H1 (cell line): ENCODE data around the gene ETF1. TPM values are rescaled to one million over a fixed set of nuclear protein-coding genes. Genes with fewer than 3 reads are reported as not detected.

ENCODE experiments used
- CTCF ChIA-PET: fragments of 300-600 bp; sonication (Branson Sonifier 250); formaldehyde crosslinking; loops from one replicate; lab custom pipeline; 2021; ENCODE audit not compliant: partially characterized antibody; lab: Charles Lee
- POLR2A ChIA-PET: fragments of 300-600 bp; sonication (Branson Sonifier 250); formaldehyde crosslinking; loops from one replicate; lab custom pipeline; 2021; ENCODE audit warnings: inconsistent platforms; ENCODE audit not compliant: partially characterized antibody; lab: Charles Lee
- DNase-seq, 2 experiments: peaks; one replicate each; pipeline versions ENCODE4 v3.0.0 to v3.0.0-alpha.2; 2010 to 2022; ENCODE audit warnings: low spot score in 2 of 2, low read depth in 1 of 2, mixed read lengths in 1 of 2
- FAIRE-seq: peaks from 2 replicates; lab custom pipeline; 2011; peaks lifted over from hg19 to GRCh38; lab: Jason Lieb, UNC
- H2AFZ ChIP-seq: 2 replicates; pipeline ENCODE4 v1.8.1; 2012; ENCODE audit warnings: low read length, inconsistent platforms
- H2AK5ac ChIP-seq: 2 replicates; pipeline ENCODE4 v1.6.1; 2013; ENCODE audit warnings: low read depth, low read length
- H2BK120ac ChIP-seq: replicated peaks from 2 replicates; pipeline ENCODE3; 2013; ENCODE audit warnings: low read depth, low read length, inconsistent platforms
- H2BK12ac ChIP-seq: 2 replicates; pipeline ENCODE4 v1.6.1; 2013; ENCODE audit warnings: low read depth, low read length
- H2BK15ac ChIP-seq: 2 replicates; pipeline ENCODE4 v1.6.1; 2013; ENCODE audit warnings: low read length
- H2BK20ac ChIP-seq: 2 replicates; pipeline ENCODE4 v1.6.1; 2013; ENCODE audit warnings: low read length
- H2BK5ac ChIP-seq: 2 replicates; pipeline ENCODE4 v1.6.1; 2013; ENCODE audit warnings: low read depth, low read length
- H3K14ac ChIP-seq: 2 replicates; pipeline ENCODE4 v1.6.1; 2013; ENCODE audit warnings: inconsistent platforms; ENCODE audit not compliant: insufficient read length
- H3K18ac ChIP-seq: 2 replicates; pipeline ENCODE4 v1.6.1; 2013; ENCODE audit warnings: low read length; ENCODE audit errors: extremely low read depth
- H3K23ac ChIP-seq: 2 replicates; pipeline ENCODE4 v1.6.1; 2013; ENCODE audit warnings: inconsistent platforms; ENCODE audit not compliant: insufficient read length
- H3K23me2 ChIP-seq: 2 replicates; pipeline ENCODE4 v1.6.1; 2013; ENCODE audit warnings: low read depth, low read length
- H3K27ac ChIP-seq: 2 replicates; pipeline ENCODE4 v1.6.1; 2011; ENCODE audit warnings: low read depth, low read length, inconsistent platforms
- H3K27me3 ChIP-seq, 4 experiments: replicated peaks in 1 of 4; 1 replicate in 1 of 4; 2 replicates in 3 of 4; pipeline versions ENCODE4 v1.6.1 to v1.8.1; 2011 to 2013; ENCODE audit warnings: low read length in 3 of 4, mild to moderate bottlenecking in 3 of 4, inconsistent platforms in 2 of 4, mixed read lengths in 2 of 4, moderate library complexity in 1 of 4; ENCODE audit not compliant: control insufficient read depth in 3 of 4, insufficient read depth in 3 of 4; ENCODE audit errors: extremely low read depth in 1 of 4
- H3K36me3 ChIP-seq, 4 experiments: 2 replicates each; pipeline versions ENCODE4 v1.6.1 to v1.8.1; 2011 to 2013; ENCODE audit warnings: mild to moderate bottlenecking in 4 of 4, low read length in 3 of 4, moderate library complexity in 2 of 4, control low read depth in 1 of 4, inconsistent platforms in 1 of 4; ENCODE audit not compliant: insufficient read depth in 4 of 4, control insufficient read depth in 2 of 4
- H3K4ac ChIP-seq: replicated peaks from 2 replicates; pipeline ENCODE3; 2013; ENCODE audit warnings: low read length, low read depth, mixed read lengths, inconsistent platforms; ENCODE audit not compliant: insufficient read length
- H3K4me1 ChIP-seq, 4 experiments: replicated peaks in 1 of 4; 1 replicate in 1 of 4; 2 replicates in 3 of 4; pipeline versions ENCODE4 v1.6.1 to v1.8.1; 2011 to 2013; ENCODE audit warnings: low read length in 3 of 4, inconsistent platforms in 2 of 4, mixed read lengths in 1 of 4; ENCODE audit not compliant: insufficient read depth in 4 of 4, control insufficient read depth in 3 of 4
- H3K4me2 ChIP-seq, 2 experiments: 2 replicates each; pipeline versions ENCODE4 v1.6.1 to v1.8.1; 2011 to 2013; ENCODE audit warnings: low read depth in 2 of 2, low read length in 2 of 2, control low read depth in 1 of 2, inconsistent platforms in 1 of 2, mild to moderate bottlenecking in 1 of 2; ENCODE audit not compliant: insufficient read depth in 1 of 2
- H3K4me3 ChIP-seq, 4 experiments: fragments of 200-600, 300-600 bp in 1 of 4; sonication (generic), shearing (Covaris generic), sonication (Bioruptor Twin) in 1 of 4; 2 replicates each; pipeline versions ENCODE4 v1.5.1 to v1.8.1; 2011 to 2016; ENCODE audit warnings: low read length in 4 of 4, low read depth in 3 of 4, control low read depth in 2 of 4, inconsistent platforms in 2 of 4, mild to moderate bottlenecking in 2 of 4, mixed read lengths in 1 of 4, moderate library complexity in 1 of 4; ENCODE audit not compliant: insufficient read depth in 2 of 4; ENCODE audit errors: extremely low read depth in 1 of 4
- H3K56ac ChIP-seq: replicated peaks from 2 replicates; pipeline ENCODE3; 2013; ENCODE audit warnings: low read depth, mild to moderate bottlenecking, mixed read lengths, low read length, inconsistent platforms; ENCODE audit not compliant: insufficient read length
- H3K79me1 ChIP-seq: 2 replicates; pipeline ENCODE4 v1.6.1; 2013; ENCODE audit warnings: low read depth, low read length, control low read depth
- H3K79me2 ChIP-seq, 2 experiments: 2 replicates each; pipeline versions ENCODE4 v1.6.1 to v1.8.1; 2012 to 2013; ENCODE audit warnings: low read length in 2 of 2, mild to moderate bottlenecking in 2 of 2, inconsistent platforms in 1 of 2; ENCODE audit not compliant: insufficient read depth in 2 of 2, control insufficient read depth in 1 of 2
- H3K9ac ChIP-seq, 4 experiments: replicated peaks in 1 of 4; 1 replicate in 1 of 4; 2 replicates in 3 of 4; pipeline versions ENCODE4 v1.6.1 to v1.8.1; 2011 to 2013; ENCODE audit warnings: low read depth in 3 of 4, low read length in 3 of 4, control low read depth in 2 of 4, mild to moderate bottlenecking in 2 of 4, moderate library complexity in 2 of 4, inconsistent platforms in 1 of 4; ENCODE audit errors: extremely low read depth in 1 of 4
- H3K9me3 ChIP-seq, 2 experiments: 2 replicates each; pipeline versions ENCODE4 v1.6.1 to v1.8.1; 2012 to 2013; ENCODE audit warnings: mild to moderate bottlenecking in 2 of 2, moderate library complexity in 2 of 2, control low read depth in 1 of 2, inconsistent platforms in 1 of 2, low read depth in 1 of 2, low read length in 1 of 2, mixed read lengths in 1 of 2; ENCODE audit not compliant: insufficient read depth in 2 of 2
- H4K20me1 ChIP-seq, 2 experiments: replicated peaks in 1 of 2; 2 replicates each; pipeline versions ENCODE3 to v1.8.1; 2011 to 2013; ENCODE audit warnings: inconsistent platforms in 2 of 2, low read length in 2 of 2, mild to moderate bottlenecking in 1 of 2; ENCODE audit not compliant: insufficient read depth in 2 of 2, control insufficient read depth in 1 of 2
- H4K5ac ChIP-seq: 2 replicates; pipeline ENCODE4 v1.6.1; 2013; ENCODE audit warnings: low read length, low read depth, mixed read lengths, inconsistent platforms; ENCODE audit not compliant: insufficient read length
- H4K8ac ChIP-seq: 2 replicates; pipeline ENCODE4 v1.8.0; 2013; ENCODE audit warnings: mild to moderate bottlenecking, moderate library complexity, low read length, inconsistent platforms; ENCODE audit not compliant: insufficient read depth; ENCODE audit errors: extremely low read depth
- H4K91ac ChIP-seq: replicated peaks from 2 replicates; pipeline ENCODE3; 2013; ENCODE audit warnings: low read length, mixed read lengths, inconsistent platforms; ENCODE audit not compliant: insufficient read length
- WGBS, 2 experiments: shearing (Covaris generic) in 1 of 2; methylation state at CpG; one replicate each; pipeline versions ENCODE4 v1.1.6 to v1.1.7; 2013 to 2015; ENCODE audit warnings: low lambda C conversion rate in 2 of 2, mixed read lengths in 2 of 2, inconsistent platforms in 1 of 2, low coverage in 1 of 2, missing lambda C conversion rate in 1 of 2; ENCODE audit not compliant: insufficient replicate concordance in 2 of 2, insufficient coverage in 1 of 2, insufficient read length in 1 of 2; ENCODE audit errors: extremely low coverage in 1 of 2, missing lambda C conversion rate in 1 of 2; 5-methylcytosine and 5-hydroxymethylcytosine counted together
- polyA plus RNA-seq, 7 experiments: library from polyadenylated mRNA; depleted of rRNA in 3 of 7; stranded (reverse) in 5 of 7; unstranded in 2 of 7; fragments of >200 nt in 5 of 7; fragments of 200-250 nt in 2 of 7; gene quantifications; 1 replicate in 5 of 7; 2 replicates in 1 of 7; 4 replicates in 1 of 7; pipeline versions ENCODE4 v1.2.1 to v1.2.3, GENCODE V29; 2011 to 2013; ENCODE audit warnings: missing spikeins in 2 of 7, mixed read lengths in 2 of 7
- total RNA-seq: library from RNA; stranded (reverse); fragmentation: NEBNext Ultra II Directional; extraction: Animal tissue kit (Norgen Biotek cat#: 25700); gene quantifications from 2 replicates; pipeline ENCODE4 v1.2.1, GENCODE V29; 2021

Gene ETF1
- total and polyA plus RNA-seq, 2 of the 8 experiments (the other 6 are each of a cell fraction or from before 2014, with no cell fraction given), result 50.5 to 168 TPM

DNA sequence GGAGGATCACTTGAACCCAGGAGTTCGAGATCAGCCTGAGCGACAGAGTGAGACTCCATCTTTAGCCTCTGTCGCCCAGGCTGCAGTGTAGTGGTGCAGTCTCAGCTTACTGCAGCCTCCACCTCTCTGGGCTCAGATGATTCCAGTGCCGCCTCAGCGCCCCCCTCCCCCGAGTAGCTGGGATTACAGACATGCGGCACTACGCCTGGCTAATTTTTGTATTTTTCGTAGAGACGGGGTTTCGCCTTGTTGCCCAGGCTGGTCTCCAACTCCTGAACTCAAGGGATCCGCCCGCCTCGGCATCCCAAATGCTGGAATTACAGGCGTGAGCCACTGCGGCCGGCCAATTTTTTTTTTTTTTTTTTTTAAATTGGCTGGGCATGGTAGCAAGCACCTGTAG is 34.4 kb upstream of the ETF1 start:
- Histone ChIP-seq H2BK20ac (no peak overlapping the region), H3K4ac (no peak overlapping the region), H4K5ac (no peak overlapping the region), H2BK120ac (no peak overlapping the region), H3K27ac (no peak overlapping the region), H2AFZ (no peak overlapping the region), H2AK5ac (no peak overlapping the region), H3K9me3 (no peaks in the 10 kb centered on the region; a peak in 1 of 4 replicates), H2BK15ac (no peak overlapping the region), H3K14ac (no peak overlapping the region), H3K79me2 (peaks cover 16 to 26% of the 10 kb centered on the region in 2 experiments), H3K23ac (no peak overlapping the region), H4K91ac (no peak overlapping the region), H3K4me2 (no peak overlapping the region), H3K79me1 (no peaks in the 10 kb centered on the region), H3K27me3 (no peaks in the 10 kb centered on the region), H3K4me3 (no peak overlapping the region), H3K23me2 (0 out of 2 replicates have a peak, but pooled peaks cover 2% of the 10 kb centered on the region), H3K36me3 (peaks cover 9 to 16% (median 11%) of the 10 kb centered on the region in 4 experiments), H2BK12ac (no peak overlapping the region), H3K56ac (no peak overlapping the region), H3K18ac (no peak overlapping the region; the same call in 1 of the 2 replicates), H3K4me1 (peaks cover 0 to 3% (median 0%) of the 10 kb centered on the region in 4 experiments; a peak in 3 of 7 replicates), H4K20me1 (peaks cover 0 to 2% of the 10 kb centered on the region in 2 experiments), H4K8ac (no peak overlapping the region), H3K9ac (no peak overlapping the region), H2BK5ac (no peak overlapping the region)
- FAIRE-seq (no peak), DNase-seq (no peak)
- WGBS, 2 experiments, result 92% methylated on average over 17 of the region's 17 CpGs; no CpG with 5 or more reads in 1 of the 2 experiments
- ChIA-PET CTCF (interaction anchor here (1.2 to 3.6 kb wide), 4 partner anchors 18 to 60 kb away, joined by 3 to 20 read pairs (median 4); no protein-coding TSS in a partner anchor), POLR2A (interaction anchor here (1.1 to 24.2 kb wide), 7 partner anchors 9 to 716 kb away, joined by 3 to 1018 read pairs (median 25); partner anchors contain the start of genes EGR1, ETF1 and MATR3)
